ENCODE results near the gene STK40.

Gene STK40, protein sequence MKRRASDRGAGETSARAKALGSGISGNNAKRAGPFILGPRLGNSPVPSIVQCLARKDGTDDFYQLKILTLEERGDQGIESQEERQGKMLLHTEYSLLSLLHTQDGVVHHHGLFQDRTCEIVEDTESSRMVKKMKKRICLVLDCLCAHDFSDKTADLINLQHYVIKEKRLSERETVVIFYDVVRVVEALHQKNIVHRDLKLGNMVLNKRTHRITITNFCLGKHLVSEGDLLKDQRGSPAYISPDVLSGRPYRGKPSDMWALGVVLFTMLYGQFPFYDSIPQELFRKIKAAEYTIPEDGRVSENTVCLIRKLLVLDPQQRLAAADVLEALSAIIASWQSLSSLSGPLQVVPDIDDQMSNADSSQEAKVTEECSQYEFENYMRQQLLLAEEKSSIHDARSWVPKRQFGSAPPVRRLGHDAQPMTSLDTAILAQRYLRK

DNA sequence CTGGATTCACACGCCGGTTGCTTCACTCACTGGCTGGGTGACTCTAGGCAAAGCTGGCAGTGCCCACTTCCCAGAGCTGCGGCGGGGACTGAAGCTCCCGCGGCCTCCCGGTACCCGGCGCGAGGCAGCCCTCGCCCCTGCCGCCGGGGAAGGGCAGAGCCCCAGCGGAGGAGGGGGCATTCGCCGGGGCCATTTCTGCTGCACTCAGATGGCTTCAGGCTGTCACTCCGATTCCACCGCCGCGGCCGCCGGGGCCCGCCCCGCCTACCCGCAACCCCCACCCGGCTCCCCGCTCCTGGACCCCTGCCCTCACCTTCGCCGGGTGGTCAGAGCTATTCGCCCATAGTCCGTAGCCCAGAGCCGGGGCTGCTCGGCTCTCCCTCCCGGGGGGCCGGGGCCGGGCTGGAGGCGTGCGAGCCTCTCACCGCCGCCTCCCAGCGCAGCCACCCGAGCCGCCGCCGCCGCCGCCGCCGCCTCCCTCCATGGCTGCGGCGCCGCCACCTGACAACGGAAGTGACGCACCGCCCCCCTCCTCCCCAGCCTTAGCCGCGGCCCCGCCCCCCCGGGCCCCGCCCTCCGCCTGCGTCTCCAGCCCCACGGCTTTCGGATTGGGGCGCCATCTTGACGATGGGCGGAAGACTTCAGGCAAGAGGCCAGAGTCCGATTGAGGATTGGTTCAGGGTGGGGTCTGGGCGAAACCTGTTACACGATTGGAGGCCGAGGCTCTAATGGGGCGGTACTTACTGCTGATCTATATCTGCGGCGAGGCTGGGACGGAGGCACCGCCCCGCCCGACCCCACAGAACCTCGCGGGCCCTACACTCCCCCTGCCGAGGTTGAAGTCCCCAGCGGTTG lies at the start of gene STK40:
Gene STK40, minus strand, starts transcription at position 515 of the 855 bp plus-strand sequence. CDS start 24,592 bp downstream, outside the sequence.
- peak; percentile 96 for DNase-seq

- DNase-seq: no peak
Measured at GRCh38 chr1:36433102-36433501, 47.4 kb upstream of the STK40 start.

GRCh38 chr1:36432616-36433015 lies 46.9 kb upstream of the STK40 start:
- DNase-seq: no peak

- DNase-seq: no peak
Measured at GRCh38 chr1:36425791-36426190, 40.1 kb upstream of the STK40 start.

- no peak for DNase-seq
Measured at GRCh38 chr1:36421649-36422048, 35.9 kb upstream of the STK40 start.

GRCh38 chr1:36420836-36421317 lies 35.2 kb upstream of the STK40 start:
- peak; percentile 86 for DNase-seq

- DNase-seq: no peak
Measured at GRCh38 chr1:36420409-36420808, 34.7 kb upstream of the STK40 start.

- no peak for DNase-seq
Measured at GRCh38 chr1:36419569-36419968, 33.8 kb upstream of the STK40 start.

GRCh38 chr1:36419140-36419539 lies 33.4 kb upstream of the STK40 start:
- DNase-seq: no peak

GRCh38 chr1:36417931-36418330 lies 32.2 kb upstream of the STK40 start:
- no peak for DNase-seq

DNA sequence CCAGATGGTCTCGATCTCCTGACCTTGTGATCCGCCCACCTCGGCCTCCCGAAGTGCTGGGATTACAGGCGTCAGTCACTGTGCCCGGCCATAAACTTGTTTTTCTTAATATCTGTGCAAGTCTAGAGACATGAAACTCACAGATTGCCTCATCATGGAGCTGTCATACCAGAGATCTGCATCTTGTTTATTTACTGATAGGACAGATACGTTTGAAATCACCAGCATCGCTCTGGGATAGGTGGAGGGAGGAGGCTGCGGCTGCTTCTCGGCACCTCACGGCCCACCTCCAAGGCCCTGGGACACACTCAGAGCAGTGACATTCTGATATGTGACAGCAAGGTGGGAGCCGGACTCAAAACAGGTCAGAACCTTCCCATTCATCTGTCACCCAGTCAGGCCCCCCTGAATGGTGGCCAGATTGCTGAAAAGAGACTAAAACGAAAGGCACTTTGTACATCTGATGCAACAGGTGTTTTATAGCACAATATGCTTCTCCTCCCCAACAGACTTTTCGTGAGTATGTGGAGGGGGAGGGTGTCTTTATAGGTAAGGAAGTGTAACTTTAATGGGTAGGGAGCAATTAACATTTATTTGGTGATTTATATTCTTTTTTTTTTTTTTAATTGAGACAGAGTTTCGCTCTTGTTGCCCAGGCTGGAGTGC lies 30.1 kb upstream of the STK40 start:
- DNase-seq: no peak

GRCh38 chr1:36414384-36414783 lies 28.7 kb upstream of the STK40 start:
- no peak for DNase-seq

GRCh38 chr1:36411674-36412648 lies 26.2 kb upstream of the STK40 start:
- DNase-seq: no peak

DNA sequence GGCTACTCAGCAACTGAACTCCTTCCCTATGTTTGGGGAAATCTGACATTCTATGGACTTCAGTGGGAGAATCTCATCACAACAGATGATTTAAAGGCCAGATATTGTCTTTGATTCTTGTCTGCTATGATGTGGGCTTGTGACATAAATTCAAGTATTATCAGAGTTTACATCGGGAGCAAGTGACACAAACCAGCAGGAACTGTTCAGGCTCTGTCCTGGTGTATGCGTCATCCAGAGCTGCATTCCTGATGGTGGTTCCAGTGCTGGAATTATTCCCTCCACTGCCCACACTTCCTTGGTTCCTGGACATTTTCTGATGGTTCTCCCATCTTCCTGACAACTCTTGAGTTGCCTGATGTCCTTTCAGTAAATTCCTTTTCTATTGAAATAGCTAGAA lies 22.8 kb upstream of the STK40 start:
- no peak for DNase-seq

- DNase-seq: no peak
Measured at GRCh38 chr1:36406440-36406839, 20.7 kb upstream of the STK40 start.

- DNase-seq: no peak
Measured at GRCh38 chr1:36402504-36402890, 16.8 kb upstream of the STK40 start.

GRCh38 chr1:36401602-36402503 lies 16.1 kb upstream of the STK40 start:
- no peak for DNase-seq

DNA sequence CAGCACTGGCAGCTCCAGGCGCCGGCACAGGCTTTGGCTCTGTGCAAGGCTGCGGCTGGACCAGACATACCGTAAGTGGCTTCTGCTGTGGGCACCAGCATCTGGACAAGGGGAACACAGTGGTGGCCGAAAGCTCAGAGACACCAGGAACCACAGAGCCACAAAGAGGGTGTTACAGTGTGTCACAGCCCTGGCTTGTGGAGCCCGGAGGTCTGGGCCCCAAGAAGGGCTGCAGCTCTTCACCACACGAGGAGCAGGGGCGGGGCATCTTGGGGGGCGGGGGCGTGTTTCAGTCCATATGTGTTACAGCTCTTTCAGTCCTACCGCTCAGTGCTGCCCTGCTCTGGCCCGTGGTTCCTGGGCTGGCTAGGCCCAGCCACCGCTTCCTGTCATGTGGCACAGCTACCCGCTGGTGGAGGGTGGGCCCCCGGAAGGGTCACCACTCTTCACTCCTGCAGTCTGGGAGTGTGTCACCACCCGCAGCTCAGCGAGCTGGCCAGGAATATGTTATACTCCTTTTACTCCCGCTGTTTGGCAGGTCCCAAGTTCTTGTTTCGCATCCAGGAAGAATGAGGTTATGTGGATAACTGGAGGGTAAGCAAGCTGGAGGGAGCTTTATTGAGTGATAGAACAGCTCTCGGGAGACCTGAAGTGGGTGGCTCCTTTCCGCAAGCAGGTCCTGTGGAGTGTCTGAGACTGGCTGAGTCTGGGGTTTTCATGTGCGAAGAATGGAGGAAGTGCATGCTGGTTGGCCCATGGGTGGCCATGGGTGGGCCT lies 15.3 kb upstream of the STK40 start:
- no peak for DNase-seq

DNA sequence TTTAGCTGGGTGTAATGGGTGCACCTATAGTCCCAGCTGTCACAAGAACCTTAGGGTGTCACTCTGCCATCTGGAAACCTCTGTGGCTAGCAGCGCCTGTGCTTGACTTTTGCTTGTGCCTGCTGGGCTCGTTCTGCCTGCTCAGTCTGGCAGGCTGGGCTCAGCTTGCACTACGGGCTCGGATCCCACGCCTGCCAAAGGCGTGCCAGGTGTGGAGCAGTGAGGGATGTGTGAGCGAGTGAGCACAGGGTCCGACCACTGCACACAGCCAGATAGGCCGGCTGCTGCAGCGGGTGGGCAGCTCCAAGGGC lies 14.7 kb upstream of the STK40 start:
- DNase-seq: no peak

- no peak for DNase-seq
Measured at GRCh38 chr1:36398370-36398977, 12.8 kb upstream of the STK40 start.

Measured in retina (tissue), 1 donor.